ENCODE data around the gene P2RY14.

Gene P2RY14

DNA sequence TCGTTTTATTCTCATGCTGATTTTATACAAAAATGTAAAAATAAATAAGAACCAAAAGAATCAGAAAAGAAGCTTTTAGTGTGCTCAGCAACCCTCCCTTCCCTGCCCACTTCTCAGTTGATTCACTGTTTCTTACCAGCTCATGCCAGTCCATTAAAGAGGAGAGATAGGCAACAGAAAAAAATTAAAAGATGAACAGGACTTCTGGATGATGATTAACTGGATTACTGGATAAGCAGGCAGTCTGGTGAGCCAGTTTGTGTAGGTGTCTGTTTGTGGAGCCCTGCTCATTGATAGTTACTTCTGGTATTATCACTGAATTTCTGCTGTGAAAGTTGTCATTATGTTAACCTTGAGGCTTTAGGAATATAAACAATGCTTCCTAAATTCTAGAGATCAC is 60.2 kb downstream of the P2RY14 start:
- DNase-seq (ENCODE audit: extremely low read depth in 1 of 2, low read depth in 1 of 2), result no peak

DNA sequence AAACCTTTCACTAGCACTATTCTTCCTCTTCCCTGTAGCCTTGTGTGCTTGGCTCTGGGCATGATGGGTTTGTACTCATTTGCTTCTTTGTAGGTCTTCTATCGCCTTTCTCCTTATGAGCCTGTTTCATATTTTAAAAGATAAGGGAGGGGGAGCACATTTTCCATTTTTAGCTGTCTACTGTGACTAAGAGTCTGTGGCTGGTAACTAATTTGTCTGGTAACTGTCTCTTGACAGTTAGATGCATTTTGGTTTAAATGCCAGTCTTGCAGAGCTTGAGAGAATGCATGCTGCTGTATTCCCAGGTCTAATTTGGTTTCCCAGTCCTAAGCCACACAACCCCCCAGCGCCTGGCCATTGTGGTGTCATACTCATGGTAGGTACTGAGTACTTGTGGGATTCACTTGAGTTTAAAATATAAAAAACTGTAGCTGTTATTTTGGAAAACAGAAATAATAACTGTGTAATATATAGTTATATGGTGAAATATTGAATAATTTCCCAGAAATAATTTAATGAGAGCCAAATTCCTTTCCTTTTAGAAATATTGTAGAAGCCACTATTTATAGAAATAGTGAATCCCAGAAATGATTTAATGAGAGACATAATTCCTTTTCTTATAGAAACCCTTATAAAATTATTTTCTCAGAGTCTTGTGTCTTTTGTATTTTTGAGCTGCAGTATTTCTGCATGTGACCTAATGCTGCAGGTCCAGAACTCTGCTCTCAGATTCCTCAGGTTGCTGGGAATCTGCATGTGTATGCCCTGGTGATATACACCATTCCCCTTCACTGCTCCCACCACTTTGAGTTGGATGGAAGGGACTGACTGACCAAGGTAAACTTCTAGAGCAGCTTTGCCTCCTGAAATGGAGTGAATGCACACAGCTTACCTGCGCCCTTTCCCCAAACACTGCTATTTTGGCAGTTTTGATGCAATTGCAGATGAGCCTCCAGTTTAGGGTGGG is 61.4 kb downstream of the P2RY14 start:
- DNase-seq (ENCODE audit: extremely low read depth in 1 of 2, low read depth in 1 of 2), result no peak

DNA sequence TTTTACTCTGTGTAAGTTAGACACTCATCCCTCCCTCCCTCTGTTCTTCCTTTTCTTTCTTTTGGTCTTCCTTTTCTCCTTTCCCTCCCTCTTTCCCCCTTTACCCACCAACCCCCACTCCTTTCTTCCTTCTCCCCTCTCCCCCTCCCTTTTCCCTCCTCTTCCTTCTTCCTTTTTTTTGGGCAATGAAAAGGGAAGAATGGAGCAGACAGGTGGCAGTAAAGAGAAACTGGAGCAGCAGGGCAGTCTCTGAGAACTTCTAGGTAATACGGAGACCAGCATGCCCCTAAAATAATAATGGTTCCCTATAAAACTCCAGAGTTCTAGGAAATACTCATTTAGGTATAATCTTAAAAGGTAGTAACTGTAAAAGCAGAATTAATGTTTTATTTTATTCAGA is 63.9 kb downstream of the P2RY14 start:
- no peak for DNase-seq (ENCODE audit: extremely low read depth in 1 of 2, low read depth in 1 of 2)

- DNase-seq (ENCODE audit: extremely low read depth in 1 of 2, low read depth in 1 of 2), result no peak
Observed at GRCh38 chr3:151213881-151214280, 64.5 kb downstream of the P2RY14 start.

- DNase-seq (ENCODE audit: extremely low read depth in 1 of 2, low read depth in 1 of 2), result no peak
Observed at GRCh38 chr3:151213151-151213550, 65.2 kb downstream of the P2RY14 start.

GRCh38 chr3:151210676-151211381 is 67.5 kb downstream of the P2RY14 start:
- no peak for DNase-seq (ENCODE audit: extremely low read depth in 1 of 2, low read depth in 1 of 2)

DNA sequence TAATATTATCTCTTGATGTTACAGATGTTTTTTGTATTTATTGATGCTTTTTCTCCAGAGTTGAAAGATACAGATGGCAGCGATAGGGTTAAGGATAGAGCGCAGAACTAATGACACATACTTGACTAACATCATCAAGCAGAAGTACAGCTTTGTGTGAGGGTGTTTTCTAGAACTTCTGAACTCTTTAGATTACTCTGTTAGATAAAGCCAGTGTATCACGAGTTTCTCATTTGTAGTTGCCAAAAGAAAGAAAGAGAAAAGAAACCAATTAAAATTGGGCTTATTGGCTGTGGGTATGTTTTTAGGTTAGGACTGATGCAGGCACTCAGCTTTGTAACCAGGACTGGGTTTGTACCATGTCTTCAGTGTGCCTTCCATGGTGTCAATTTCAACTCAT is 68.7 kb downstream of the P2RY14 start:
- DNase-seq (ENCODE audit: extremely low read depth in 1 of 2, low read depth in 1 of 2), result no peak

- DNase-seq (ENCODE audit: extremely low read depth in 1 of 2, low read depth in 1 of 2), result no peak
Observed at GRCh38 chr3:151206201-151206600, 72.1 kb downstream of the P2RY14 start.

GRCh38 chr3:151205482-151205881 is 72.9 kb downstream of the P2RY14 start:
- DNase-seq (ENCODE audit: extremely low read depth in 1 of 2, low read depth in 1 of 2), result no peak

- no peak for DNase-seq (ENCODE audit: extremely low read depth in 1 of 2, low read depth in 1 of 2)
Observed at GRCh38 chr3:151204530-151205402, 73.6 kb downstream of the P2RY14 start.

DNA sequence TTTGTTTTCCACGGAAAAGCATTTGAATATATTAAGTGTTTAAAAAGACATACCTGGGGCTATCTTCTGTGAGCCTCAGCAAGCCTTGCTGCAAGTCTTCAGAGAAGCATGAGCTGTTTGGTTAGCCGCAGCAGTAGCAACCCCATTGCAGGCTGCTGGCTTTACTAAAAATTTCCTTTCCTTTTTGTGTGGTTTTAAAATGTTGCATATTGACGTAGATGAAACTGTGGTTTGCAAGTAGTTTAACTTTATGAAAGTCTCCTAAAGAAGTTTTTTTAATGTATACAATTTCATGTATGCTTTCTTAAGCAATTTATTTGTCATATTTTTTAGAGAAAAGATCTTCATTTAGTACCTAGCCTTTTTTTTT is 75.3 kb downstream of the P2RY14 start, which contains the start of gene GPR171:
Gene GPR171, minus strand, starts transcription at position 166 of the 370 bp plus-strand sequence. CDS start 3,830 bp downstream, outside the sequence.
- DNase-seq (ENCODE audit: extremely low read depth in 1 of 2, low read depth in 1 of 2), result peak in 1 of 2 donors; percentile 65

- no peak for DNase-seq (ENCODE audit: extremely low read depth in 1 of 2, low read depth in 1 of 2)
Observed at GRCh38 chr3:151201051-151201730, 77.2 kb downstream of the P2RY14 start.

- no peak for DNase-seq (ENCODE audit: extremely low read depth in 1 of 2, low read depth in 1 of 2)
Observed at GRCh38 chr3:151200586-151200985, 77.8 kb downstream of the P2RY14 start.

GRCh38 chr3:151199554-151200438 is 78.5 kb downstream of the P2RY14 start:
- DNase-seq (ENCODE audit: extremely low read depth in 1 of 2, low read depth in 1 of 2), result no peak

GRCh38 chr3:151198849-151199248 is 79.5 kb downstream of the P2RY14 start:
- no peak for DNase-seq (ENCODE audit: extremely low read depth in 1 of 2, low read depth in 1 of 2)

GRCh38 chr3:151197981-151198767 is 80.2 kb downstream of the P2RY14 start:
- DNase-seq (ENCODE audit: extremely low read depth in 1 of 2, low read depth in 1 of 2), result no peak

DNA sequence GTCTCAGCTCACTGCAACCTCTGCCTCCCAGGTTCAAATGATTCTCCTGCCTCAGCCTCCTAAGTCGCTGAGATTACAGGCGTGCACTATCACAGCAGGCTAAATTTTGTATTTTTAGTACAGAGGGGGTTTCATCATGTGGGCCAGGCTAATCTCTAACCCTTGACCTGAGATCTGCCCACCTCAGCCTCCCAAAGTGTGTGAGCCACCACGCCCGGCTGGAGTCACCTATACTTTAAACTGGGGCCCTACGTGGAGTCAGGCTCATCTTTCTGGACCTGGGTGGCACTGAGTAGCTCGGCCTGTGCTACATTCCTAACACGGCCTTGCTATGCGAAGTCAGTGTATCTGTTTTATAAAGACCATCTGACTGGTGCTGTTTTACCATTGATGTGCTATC is 81.1 kb downstream of the P2RY14 start:
- DNase-seq (ENCODE audit: extremely low read depth in 1 of 2, low read depth in 1 of 2), result no peak

DNA sequence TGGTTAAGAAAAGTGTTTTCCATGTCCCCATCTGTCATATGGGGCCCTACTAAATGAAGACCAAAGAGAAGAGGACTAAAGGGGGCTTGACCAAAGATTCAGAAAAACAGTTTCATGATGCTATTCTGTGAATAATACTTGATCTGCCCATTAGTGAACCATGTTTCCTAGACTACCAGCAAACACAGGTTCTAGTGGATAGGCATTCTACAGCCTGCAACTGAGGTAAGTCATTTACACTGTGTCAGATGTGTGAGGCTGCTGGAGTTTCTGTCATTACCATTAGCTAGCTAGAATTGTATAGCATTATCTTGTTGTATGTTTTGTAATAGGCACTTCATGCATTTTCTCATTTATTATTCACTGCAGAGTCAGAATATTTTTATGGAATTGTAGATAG is 81.9 kb downstream of the P2RY14 start:
- DNase-seq (ENCODE audit: extremely low read depth in 1 of 2, low read depth in 1 of 2), result no peak

DNA sequence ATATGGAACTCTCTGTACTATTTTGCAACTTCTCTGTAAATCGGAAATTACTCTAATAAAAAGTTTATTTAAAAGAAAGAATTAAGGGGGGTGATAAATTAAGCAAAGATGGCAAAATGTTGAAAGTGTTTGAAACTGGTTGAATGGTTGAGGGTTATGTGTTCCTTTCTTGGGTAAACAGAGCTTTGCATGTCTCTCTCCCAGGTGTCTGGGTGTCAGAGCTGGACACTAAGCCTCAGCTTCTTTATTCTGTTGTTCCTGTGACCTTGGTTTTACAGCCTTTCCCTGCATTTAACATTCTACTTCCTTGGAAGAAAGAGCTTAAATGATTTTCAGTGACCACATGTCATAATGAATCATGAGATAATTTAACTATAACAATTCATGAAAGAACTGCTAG is 82.5 kb downstream of the P2RY14 start:
- no peak for DNase-seq (ENCODE audit: extremely low read depth in 1 of 2, low read depth in 1 of 2)

Measured in stimulated activated CD8-positive, alpha-beta memory T cell treated with anti-CD3 and anti-CD28 coated beads, Interleukin-7, amount 100 ng/mL, for 48 hours (primary cell).